Bronchial epithelial cell (primary cell): Measurements from ENCODE around the gene LTA. TPM values are rescaled to one million over a fixed set of nuclear protein-coding genes. Genes with fewer than 3 reads are reported as not detected.

ENCODE experiments used
- DNase-seq: peaks from one replicate; pipeline ENCODE4 v3.0.0-alpha.2; 2010; ENCODE audit warnings: low read depth
- FAIRE-seq: peaks from 2 replicates; lab custom pipeline; 2011; peaks lifted over from hg19 to GRCh38; lab: Jason Lieb, UNC
- H3K27me3 ChIP-seq: 2 replicates; pipeline ENCODE4 v1.5.1; 2011; ENCODE audit warnings: low read length; ENCODE audit not compliant: control insufficient read depth, insufficient read depth
- H3K36me3 ChIP-seq: 2 replicates; pipeline ENCODE4 v1.5.1; 2011; ENCODE audit warnings: low read length; ENCODE audit not compliant: control insufficient read depth, insufficient read depth
- H3K4me3 ChIP-seq: 2 replicates; pipeline ENCODE4 v1.5.1; 2011; ENCODE audit warnings: mild to moderate bottlenecking, low read depth, low read length, control low read depth
- total RNA-seq: library from RNA; depleted of rRNA; stranded (reverse); fragments of >200 nt; gene quantifications from 2 replicates; pipeline ENCODE4 v1.2.1, GENCODE V29; 2014
- TF ChIP-seq, protein P1 (sequence below): IDR thresholded peaks from 2 replicates; pipeline ENCODE4 v1.5.1; 2011; ENCODE audit warnings: mild to moderate bottlenecking, moderate library complexity, low read length, control low read depth, inconsistent platforms; ENCODE audit not compliant: insufficient read depth, severe bottlenecking

The LTA gene
- total RNA-seq, 1 donor from 2014 or later, result not detected

DNA sequence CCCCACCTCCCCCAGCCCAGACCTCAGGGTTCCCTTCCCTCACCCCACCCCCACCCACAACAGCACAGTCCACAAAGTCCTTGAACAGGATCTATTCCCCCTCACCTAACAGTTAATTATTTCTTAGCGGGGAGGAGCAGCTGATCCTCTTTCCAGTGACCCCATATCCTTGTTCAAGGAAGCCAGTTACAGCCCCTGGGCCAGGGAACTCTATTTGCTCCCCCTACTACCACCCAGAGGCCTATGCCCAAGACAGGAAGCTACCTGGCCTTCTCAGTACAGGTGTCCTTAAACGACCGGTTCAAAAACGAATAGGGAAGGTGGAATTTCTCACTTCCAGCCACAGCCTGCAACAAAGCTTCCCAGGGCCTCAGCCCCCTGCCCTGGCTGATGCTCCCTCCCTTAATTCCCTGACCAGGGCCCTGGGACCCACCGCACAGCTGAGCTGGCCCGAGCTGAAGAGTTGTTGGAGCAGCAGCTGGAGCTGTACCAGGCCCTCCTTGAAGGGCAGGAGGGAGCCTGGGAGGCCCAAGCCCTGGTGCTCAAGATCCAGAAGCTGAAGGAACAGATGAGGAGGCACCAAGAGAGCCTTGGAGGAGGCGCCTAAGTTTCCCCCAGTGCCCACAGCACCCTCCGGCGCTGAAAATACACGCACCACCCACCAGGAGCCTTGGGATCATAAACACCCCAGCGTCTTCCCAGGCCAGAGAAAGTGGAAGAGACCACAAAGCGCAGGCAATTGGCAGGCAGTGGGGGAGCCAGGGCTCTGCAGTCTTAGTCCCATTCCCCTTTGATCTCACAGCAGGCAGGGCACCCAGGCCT, 42.5 kb upstream of the LTA start:
- H3K36me3 ChIP-seq, result peaks cover 26% of the 10 kb centered on the region
- TF ChIP-seq, protein P1, sequence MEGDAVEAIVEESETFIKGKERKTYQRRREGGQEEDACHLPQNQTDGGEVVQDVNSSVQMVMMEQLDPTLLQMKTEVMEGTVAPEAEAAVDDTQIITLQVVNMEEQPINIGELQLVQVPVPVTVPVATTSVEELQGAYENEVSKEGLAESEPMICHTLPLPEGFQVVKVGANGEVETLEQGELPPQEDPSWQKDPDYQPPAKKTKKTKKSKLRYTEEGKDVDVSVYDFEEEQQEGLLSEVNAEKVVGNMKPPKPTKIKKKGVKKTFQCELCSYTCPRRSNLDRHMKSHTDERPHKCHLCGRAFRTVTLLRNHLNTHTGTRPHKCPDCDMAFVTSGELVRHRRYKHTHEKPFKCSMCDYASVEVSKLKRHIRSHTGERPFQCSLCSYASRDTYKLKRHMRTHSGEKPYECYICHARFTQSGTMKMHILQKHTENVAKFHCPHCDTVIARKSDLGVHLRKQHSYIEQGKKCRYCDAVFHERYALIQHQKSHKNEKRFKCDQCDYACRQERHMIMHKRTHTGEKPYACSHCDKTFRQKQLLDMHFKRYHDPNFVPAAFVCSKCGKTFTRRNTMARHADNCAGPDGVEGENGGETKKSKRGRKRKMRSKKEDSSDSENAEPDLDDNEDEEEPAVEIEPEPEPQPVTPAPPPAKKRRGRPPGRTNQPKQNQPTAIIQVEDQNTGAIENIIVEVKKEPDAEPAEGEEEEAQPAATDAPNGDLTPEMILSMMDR, result no peak
- no peak for DNase-seq
- H3K27me3 ChIP-seq, result no peaks in the 10 kb centered on the region
- no peak for FAIRE-seq
- H3K4me3 ChIP-seq, result no peak overlapping the region

DNA sequence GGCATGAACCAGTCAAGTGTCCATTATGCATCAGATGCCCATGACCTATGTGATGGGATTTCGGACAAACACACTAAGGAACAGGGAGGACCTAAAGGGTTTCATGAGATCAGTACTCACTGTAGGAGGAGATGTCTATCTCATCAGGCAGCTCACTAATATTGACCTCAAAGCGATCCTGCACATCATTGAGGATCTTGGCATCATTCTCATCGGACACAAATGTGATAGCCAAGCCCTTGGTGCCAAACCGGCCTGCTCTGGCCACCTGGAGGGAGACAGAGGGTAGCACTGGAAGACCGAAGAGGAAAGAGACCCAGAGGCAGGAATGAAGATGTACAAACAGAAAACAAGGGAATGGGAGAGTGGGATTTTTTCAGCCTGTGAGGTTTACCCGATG, 41.4 kb upstream of the LTA start:
- H3K27me3 ChIP-seq, result no peaks in the 10 kb centered on the region
- DNase-seq (no peak), FAIRE-seq (no peak)
- TF ChIP-seq, protein P1, result no peak
- peaks cover 36% of the 10 kb centered on the region for H3K36me3 ChIP-seq
- H3K4me3 ChIP-seq, result no peak overlapping the region

- H3K27me3 ChIP-seq, result no peaks in the 10 kb centered on the region
- TF ChIP-seq, protein P1, result no peak
- H3K36me3 ChIP-seq, result peaks cover 39% of the 10 kb centered on the region
- FAIRE-seq (no peak), DNase-seq (no peak)
- H3K4me3 ChIP-seq, result no peak overlapping the region
Observed at GRCh38 chr6:31531162-31531561, 40.9 kb upstream of the LTA start.

DNA sequence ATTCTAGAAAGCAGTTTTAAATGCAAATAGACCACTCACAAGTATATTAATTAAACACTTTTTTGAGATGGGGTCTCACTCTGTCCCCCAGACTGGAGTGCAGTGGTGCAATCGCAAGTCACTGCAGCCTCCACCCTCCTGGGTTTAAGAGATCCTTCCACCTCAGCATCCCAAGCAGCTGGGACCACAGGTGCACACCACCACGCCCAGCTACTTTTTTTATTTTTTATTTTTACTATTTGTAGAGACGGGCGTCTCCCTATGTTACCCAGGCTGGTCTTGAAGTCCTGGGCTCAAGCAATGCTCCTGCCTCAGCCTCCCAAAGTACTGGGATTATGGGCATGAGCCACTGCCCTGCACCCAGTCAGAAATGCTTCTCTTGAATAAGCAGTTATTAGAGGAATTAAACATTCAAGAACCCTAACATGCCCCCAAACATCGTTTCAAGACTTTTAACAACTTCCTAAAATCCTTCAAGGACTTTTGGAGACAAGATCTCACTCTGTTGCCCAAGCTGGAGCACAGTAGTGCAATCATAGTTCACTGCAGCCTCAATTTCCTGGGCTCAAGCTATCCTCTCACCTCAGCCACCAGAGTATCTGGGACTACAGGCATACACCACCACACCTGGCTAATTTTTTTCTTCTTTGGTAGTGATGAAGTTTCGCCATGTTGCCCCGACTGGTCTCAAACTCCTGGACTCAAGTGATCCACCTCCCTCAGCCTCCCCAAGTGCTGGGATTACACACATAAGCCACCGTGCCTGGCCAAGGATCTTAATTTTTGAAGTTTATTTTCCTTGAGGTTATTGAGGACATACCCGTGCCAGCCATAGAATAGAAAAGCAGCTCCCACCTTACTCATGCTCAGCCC, 40.1 kb upstream of the LTA start:
- H3K36me3 ChIP-seq, result peaks cover 39% of the 10 kb centered on the region
- TF ChIP-seq, protein P1, result no peak
- DNase-seq (no peak), FAIRE-seq (no peak)
- no peak overlapping the region for H3K4me3 ChIP-seq
- H3K27me3 ChIP-seq, result no peaks in the 10 kb centered on the region

DNA sequence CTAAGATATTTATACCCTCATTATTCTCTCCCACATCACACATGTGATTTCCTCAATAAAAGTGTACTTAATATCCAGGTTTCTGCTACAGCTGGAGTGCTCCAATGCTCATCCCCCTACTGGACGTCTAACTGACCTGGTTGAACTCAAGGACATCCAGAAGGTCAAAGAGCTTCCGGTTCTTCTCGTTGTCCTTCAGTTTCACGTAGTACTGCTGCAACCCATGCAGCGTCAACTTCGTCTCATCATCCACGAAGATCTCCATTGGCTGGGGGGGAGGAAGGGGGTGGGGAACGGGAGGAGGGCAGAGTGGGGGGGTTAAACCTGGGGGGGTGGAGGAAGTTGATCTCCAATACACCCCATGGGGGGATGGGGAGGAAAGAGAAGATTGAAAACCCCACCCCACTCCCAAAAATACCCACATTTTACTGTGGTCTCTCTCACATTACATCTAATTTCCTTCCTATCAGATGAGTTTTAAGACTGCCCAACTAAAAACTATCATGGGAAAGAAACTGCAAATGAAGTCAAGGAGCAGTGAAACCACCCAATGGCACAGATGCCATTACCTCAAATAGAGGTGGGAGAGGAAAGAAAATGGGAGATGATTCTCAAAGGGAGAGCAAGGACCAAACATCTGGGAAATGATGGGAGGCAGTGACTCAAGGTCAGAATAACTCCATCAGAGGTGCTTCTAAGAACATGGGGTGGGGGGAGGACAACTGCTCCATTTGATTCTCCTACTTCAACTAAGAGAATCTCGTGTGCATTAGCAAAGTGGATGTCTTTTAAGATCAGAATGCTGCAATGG, 39.2 kb upstream of the LTA start:
- TF ChIP-seq, protein P1, result no peak
- no peak overlapping the region for H3K4me3 ChIP-seq
- H3K36me3 ChIP-seq, result peaks cover 39% of the 10 kb centered on the region
- DNase-seq (no peak), FAIRE-seq (no peak)
- H3K27me3 ChIP-seq, result no peaks in the 10 kb centered on the region
